ENCODE results near the gene NFKB1.

NFKB1 gene

GRCh38 chr4:102530986-102531385 lies 29.8 kb downstream of the NFKB1 start:
- DNase-seq (ENCODE audit: low read depth), result no peak

- DNase-seq (ENCODE audit: low read depth), result no peak
Measured at GRCh38 chr4:102531462-102531861, 30.3 kb downstream of the NFKB1 start.

GRCh38 chr4:102533348-102533747 lies 32.2 kb downstream of the NFKB1 start:
- no peak for DNase-seq (ENCODE audit: low read depth)

GRCh38 chr4:102533904-102534303 lies 32.7 kb downstream of the NFKB1 start:
- no peak for DNase-seq (ENCODE audit: low read depth)

GRCh38 chr4:102534845-102535244 lies 33.7 kb downstream of the NFKB1 start:
- DNase-seq (ENCODE audit: low read depth), result no peak

- DNase-seq (ENCODE audit: low read depth), result peak; percentile 51
Measured at GRCh38 chr4:102535398-102536082, 34.4 kb downstream of the NFKB1 start.

GRCh38 chr4:102536768-102537167 lies 35.6 kb downstream of the NFKB1 start:
- no peak for DNase-seq (ENCODE audit: low read depth)

GRCh38 chr4:102537269-102537668 lies 36.1 kb downstream of the NFKB1 start:
- DNase-seq (ENCODE audit: low read depth), result no peak

- DNase-seq (ENCODE audit: low read depth), result no peak
Measured at GRCh38 chr4:102541697-102542096, 40.5 kb downstream of the NFKB1 start.

- DNase-seq (ENCODE audit: low read depth), result no peak
Measured at GRCh38 chr4:102543030-102543928, 42.1 kb downstream of the NFKB1 start.

GRCh38 chr4:102546635-102547034 lies 45.5 kb downstream of the NFKB1 start:
- no peak for DNase-seq (ENCODE audit: low read depth)

GRCh38 chr4:102547973-102548372 lies 46.8 kb downstream of the NFKB1 start:
- DNase-seq (ENCODE audit: low read depth), result no peak

GRCh38 chr4:102551958-102552565 lies 50.9 kb downstream of the NFKB1 start:
- DNase-seq (ENCODE audit: low read depth), result no peak

GRCh38 chr4:102552781-102553180 lies 51.6 kb downstream of the NFKB1 start:
- no peak for DNase-seq (ENCODE audit: low read depth)

- no peak for DNase-seq (ENCODE audit: low read depth)
Measured at GRCh38 chr4:102553982-102554381, 52.8 kb downstream of the NFKB1 start.

- no peak for DNase-seq (ENCODE audit: low read depth)
Measured at GRCh38 chr4:102554482-102554881, 53.3 kb downstream of the NFKB1 start.

GRCh38 chr4:102554992-102555391 lies 53.8 kb downstream of the NFKB1 start:
- DNase-seq (ENCODE audit: low read depth), result no peak

- DNase-seq (ENCODE audit: low read depth), result no peak
Measured at GRCh38 chr4:102557636-102558035, 56.5 kb downstream of the NFKB1 start.

- no peak for DNase-seq (ENCODE audit: low read depth)
Measured at GRCh38 chr4:102560115-102560514, 59.0 kb downstream of the NFKB1 start.

GRCh38 chr4:102560571-102561341 lies 59.6 kb downstream of the NFKB1 start:
- no peak for DNase-seq (ENCODE audit: low read depth)

- DNase-seq (ENCODE audit: low read depth), result no peak
Measured at GRCh38 chr4:102563000-102563399, 61.8 kb downstream of the NFKB1 start.

GRCh38 chr4:102564399-102565059 lies 63.4 kb downstream of the NFKB1 start:
- DNase-seq (ENCODE audit: low read depth), result no peak
